ENCODE results near the gene PDIA6.

PDIA6 gene, protein sequence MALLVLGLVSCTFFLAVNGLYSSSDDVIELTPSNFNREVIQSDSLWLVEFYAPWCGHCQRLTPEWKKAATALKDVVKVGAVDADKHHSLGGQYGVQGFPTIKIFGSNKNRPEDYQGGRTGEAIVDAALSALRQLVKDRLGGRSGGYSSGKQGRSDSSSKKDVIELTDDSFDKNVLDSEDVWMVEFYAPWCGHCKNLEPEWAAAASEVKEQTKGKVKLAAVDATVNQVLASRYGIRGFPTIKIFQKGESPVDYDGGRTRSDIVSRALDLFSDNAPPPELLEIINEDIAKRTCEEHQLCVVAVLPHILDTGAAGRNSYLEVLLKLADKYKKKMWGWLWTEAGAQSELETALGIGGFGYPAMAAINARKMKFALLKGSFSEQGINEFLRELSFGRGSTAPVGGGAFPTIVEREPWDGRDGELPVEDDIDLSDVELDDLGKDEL

DNA sequence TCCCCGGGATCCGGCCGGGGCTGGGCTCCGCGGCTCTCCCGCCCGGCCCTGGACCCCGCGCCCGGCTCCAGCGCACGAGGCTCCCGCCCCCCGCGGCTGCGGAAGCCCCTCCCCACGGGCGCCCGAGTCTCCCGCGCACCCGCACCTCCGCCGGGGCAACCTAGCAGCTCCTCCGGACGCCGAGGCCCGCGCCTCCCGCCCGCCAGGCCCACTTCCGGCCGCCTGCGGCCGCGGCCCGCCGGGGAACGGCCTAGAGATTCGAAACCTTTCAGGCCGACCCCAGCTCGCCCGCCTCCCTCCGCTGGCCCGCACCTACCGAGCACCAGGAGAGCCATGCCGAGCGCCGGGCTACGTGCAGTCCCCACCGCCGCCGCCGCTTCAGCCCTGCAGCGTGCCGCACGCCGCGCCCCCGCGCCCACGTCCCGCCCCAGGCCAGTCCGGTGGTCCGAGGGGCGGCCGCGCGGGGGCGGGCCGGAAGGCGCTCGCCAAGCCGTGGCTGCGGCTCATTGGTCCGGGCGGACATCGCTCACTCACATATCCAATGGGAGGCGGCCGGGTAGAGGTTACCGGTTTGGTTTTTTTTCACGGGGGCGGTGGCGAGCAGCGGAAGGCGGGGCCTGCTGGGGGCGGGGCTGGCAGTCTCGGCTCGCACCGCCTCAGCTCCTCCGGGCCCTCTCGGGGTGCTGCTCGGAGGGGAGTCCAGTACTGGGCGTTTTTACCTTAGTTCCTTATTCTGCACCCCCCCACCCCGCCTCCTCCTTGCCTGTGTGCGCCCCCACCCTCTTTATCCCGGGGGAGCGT, at the start of gene PDIA6:
Gene PDIA6 (minus strand): TSS at position 424 of the 801 bp plus-strand sequence. CDS start 89 bp downstream, at position 335.
- peak; percentile 88 to 93 (median 93) for DNase-seq (ENCODE audit: low read depth in 3 of 3)

DNA sequence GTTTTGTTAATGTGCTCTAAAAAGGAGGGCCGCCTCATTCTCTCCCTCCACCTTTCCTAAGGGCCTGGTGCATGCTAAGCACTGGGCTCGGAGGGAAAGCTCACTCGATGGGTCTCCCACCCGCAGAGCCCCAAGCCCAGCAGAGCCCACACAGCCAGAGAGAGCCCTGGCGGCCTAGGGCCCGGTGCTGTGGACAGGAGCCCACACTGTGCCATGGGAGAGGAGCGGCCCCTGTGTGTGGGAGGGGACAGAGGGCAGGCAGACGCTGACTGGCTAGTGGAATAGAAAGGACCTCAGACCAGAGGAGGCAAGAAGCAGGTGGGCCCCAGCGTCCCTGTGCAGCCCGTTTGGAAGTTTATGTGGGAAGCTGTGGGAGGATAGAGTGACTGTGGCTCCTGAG, 49.7 kb upstream of the PDIA6 start:
- DNase-seq (ENCODE audit: low read depth in 3 of 3) = no peak

DNA sequence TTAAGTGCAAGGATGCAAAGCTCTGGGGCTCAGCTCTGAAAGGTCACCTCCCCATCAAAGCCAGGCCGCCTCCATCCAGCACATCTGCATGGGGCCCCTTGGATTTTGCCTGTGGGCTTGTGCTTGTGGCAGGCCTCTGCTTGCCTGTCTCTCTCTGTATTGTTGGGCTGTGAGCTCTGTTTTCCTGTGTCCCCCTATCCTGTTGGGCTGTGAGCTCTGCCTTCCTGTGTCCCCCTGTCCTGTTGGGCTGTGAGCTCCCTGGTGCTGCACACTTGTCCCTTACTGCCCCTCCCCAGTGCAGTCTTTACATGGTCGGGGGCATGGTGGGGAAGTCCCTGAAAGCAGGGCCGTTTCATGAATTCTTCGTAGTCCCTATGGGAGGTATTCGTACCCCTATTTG, 49.2 kb upstream of the PDIA6 start:
- no peak for DNase-seq (ENCODE audit: low read depth in 3 of 3)

DNA sequence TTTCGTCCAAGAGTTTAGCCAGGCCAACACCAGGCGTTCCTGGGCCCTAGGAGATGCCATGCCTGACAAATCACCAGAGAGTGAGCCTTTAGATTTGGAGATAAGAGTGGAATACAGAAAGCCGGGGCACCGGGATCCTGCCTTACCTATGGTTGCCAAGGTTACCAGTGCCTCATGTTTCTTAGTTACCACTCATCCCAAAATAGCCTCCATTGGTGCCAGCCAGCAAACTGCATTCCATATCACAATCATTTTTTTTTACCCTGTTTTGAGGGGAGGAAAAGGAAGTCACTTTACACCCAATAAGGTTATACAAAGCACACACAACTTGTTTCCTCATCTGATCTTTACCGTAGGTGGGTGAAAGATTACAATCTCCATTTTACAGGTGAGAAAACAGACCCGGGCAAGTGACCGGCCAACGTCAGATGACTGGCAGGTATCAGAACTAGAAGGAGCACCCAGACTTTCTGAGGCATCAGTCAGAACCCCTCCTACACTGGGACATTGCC, 48.3 kb upstream of the PDIA6 start:
- no peak for DNase-seq (ENCODE audit: low read depth in 3 of 3)

DNA sequence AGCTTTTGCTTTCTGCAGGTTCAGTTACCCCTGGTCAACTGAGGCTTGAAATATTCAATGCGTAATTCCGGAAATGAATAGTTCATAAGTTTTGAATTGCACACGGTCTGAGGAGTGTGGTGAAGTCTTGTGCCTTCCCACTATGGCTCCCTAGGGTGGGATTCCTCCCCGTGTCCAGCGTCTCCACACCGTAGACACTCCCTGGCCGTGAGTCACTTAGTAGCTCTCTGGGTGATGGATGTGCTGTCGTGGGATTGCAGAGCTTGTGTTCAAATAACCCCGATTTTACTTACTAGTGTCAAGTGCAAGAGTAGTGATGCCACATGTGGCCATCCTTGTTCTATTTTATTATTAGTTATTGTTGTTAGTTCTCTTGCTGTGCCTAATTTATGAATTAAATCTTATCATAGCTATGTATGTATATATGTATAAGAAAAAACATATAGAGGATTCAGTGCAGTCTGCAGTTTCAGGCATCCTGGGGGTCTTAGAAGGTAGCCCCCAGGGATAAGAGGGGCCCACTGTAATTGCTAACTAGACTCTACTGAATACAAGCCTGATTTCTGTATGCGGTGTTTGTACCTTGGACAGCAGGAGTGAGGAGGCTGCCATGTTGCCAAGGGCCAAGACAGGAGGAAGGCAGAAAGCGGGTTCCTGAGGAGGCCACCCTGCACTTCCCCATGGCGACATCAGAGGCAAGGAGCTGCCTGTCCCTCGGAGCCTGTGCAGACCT, 47.7 kb upstream of the PDIA6 start:
- no peak for DNase-seq (ENCODE audit: low read depth in 3 of 3)

DNA sequence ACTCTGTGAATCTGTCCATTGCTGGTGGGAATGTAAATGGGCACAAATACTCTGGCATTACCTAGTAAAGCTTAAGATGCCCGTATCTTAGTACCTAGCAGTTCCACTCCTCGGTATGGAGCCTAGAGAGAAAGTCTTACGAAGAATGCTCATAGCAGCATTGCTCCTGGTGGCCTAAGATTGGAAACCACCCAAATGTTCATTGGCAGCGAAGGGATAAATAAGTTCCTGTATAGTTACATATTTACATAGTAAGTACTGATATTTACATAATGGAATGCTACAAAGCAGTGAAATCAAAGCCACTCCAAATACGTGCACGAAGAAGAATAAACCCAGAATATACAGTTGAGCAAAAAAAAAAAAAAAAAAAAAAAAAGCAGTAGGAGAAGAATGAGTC, 46.7 kb upstream of the PDIA6 start:
- DNase-seq (ENCODE audit: low read depth in 3 of 3) = no peak

DNA sequence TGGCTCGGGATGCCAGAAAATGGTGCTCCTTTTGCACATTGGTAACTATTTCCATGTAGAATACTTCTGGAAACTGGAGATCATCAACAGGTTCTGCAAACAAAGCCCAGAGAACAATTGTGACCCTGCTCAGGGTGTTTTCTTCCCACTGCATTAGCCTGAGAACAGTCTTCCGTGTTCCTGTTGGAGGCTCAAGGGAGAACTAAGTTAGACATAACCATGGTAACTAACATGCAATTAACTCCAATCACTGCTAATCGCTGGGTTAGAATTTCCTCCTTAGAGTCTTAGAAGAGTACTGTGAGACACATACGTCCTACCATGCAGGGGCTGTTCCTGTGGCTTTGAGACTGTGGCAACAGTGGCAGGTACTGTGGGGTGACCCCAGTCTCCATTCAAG, 36.0 kb upstream of the PDIA6 start:
- DNase-seq (ENCODE audit: low read depth in 3 of 3) = no peak

DNA sequence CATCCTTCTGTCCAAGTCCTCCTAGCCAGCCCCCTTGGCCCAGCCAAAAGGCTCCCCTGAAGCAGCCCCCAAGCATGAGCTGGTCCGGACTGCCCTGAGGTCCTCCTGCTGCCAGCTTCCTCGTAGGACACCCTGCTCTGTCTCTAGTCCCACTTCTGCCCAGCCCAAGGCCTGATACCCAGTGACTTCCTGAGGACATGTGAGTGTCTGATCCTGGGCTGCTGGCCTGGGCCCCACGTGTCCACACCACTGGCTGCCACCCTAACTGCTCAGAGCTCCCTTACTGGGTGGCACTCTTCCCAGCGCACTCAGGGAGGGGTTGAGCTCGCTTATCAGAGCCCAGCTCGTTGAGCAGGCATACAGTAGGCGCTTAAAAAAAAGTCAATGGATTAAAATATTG, 34.4 kb upstream of the PDIA6 start:
- DNase-seq (ENCODE audit: low read depth in 3 of 3) = no peak

DNA sequence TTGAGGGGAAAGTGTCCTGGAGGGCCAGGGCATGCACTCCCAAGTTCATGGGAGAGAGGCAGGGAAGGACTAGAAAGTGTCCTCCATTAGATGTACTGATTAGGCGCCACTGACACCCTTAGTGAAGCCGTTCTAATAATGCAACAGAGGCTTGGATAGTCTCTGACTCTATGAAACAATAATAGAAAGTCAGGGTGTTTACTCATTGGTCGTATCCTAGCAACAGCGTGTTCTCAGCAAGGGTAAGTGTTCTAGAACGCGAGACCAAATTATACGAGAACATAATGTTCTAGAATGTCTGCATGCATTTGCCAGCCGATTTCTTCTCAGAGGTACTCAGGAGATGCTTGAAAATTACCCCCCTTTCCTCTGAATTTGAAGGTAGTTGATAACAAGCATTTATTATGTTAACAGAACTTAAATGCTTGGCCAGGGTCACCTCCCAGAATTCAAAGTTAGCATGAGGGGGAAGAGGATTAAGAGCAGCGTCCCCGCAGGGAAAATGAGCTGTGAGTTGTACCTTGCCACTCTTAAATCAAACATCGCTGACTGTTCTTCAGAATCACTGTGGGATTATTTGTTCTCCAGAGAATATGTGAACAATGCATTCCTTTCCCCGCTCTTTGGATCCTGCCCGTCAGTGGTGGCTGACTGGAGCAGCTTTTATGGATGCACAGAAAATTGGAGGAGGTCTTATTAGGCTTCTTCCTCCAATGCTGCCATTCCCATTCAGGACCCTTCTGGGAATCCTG, 33.7 kb upstream of the PDIA6 start:
- no peak for DNase-seq (ENCODE audit: low read depth in 3 of 3)

DNA sequence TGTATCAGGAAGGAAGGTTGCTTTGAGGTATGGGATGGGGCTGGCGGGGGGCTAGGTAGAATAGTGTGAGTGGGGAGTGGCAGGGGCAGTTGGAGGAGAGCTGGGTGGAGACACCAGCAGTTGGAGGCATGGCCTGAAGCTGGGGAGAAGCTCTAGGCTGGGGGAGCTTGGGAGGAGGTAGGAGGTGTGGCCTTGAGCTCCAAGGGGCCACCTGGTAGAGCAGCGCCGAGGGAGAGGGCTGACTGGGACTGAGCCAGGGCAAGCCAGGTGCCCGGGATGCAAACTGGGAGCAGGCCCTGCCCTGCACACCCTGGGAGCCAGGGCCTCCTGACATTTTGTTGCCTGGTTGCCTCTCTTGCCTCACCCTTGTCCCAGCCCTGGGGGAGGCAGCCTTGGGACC, 33.1 kb upstream of the PDIA6 start:
- DNase-seq (ENCODE audit: low read depth in 3 of 3) = no peak

DNA sequence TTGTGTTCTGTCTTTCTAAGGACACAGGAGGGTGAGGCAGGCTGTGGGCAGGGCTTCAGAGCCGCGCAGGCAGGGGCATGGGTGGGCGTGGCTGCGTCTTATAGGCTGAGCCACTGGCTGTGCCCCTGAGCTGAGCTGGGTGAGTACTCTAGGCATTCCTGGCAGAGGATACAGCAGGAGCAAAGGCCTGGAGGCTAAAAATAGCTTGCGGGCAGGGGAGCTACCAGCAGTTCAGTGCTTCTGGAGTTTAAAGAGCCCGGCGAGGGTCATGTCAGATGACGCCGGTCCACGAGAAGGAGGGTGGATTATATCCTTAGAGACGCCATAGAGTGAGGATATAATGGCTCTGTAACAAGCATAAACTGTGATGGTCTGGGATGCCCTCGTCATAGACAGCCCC, 31.5 kb upstream of the PDIA6 start:
- DNase-seq (ENCODE audit: low read depth in 3 of 3) = no peak

DNA sequence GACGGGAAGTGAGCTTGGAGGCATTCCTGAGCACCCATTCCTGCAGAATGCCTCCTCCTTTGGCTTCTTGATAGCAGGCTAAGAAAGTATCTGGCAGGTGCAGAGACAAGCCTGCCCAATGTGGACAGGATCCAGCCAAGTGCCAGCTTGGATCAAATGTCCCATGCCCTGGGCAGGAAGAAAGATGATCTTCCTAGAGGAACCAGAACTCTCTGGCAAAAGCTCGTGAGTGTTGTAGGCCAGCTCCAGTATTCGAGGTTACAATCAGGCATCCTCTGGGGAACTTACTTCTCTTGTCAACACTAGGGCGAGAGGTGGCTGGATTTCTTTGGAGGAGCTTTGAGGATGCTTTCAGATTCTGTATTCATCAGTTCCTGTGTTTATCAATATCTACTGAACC, 29.9 kb upstream of the PDIA6 start:
- DNase-seq (ENCODE audit: low read depth in 3 of 3) = no peak

DNA sequence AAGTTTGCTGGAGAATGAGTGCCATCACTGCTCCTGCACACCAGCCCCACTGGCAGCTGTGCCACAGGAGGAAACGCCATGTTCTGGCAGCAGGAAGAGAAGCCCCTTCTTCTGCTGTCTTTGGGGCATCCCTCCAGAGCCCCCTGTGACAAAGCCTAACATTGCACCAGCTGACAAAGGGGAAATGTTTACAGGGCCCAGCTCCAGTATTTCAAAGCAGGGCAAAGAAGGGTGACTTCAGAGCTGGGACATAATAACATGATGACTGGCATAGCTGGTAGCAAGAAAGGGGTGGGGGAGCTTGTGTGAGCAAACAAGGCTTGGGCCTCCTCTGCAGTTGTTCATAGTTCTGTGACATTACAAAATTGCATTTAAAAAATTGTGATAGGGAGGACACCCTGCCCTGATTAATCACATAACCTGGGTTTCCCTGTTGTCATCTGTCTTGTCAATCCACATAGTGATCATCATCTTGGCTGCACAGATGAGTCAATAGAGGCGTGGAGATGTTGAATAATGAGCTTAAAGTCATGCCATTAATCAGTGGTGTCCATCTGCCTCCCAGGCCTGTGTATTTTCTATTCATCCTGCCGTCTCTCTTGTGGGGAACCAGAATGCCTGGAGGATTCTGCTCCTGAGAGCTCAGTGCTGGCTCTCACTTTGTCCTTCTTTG, 29.1 kb upstream of the PDIA6 start:
- no peak for DNase-seq (ENCODE audit: low read depth in 3 of 3)

DNA sequence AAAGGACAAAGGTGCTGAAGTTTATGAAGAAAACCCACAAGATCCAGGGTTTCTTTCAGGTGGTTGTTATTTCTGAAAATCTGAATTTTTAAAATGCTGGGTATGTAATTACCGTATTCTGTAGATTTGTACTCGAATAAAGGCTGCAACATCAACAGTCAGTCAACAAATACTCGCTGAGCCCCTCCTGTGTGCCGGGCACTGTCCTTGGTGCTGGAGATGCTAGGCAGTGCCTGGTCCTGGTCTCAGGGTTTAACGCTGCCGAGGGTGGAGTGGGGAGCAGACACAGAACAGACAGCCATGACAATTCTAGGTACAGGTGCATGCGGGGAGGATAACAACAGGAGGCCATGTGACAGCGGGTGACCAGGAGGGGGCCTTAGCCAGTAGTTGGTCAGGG, 27.2 kb upstream of the PDIA6 start:
- no peak for DNase-seq (ENCODE audit: low read depth in 3 of 3)

DNA sequence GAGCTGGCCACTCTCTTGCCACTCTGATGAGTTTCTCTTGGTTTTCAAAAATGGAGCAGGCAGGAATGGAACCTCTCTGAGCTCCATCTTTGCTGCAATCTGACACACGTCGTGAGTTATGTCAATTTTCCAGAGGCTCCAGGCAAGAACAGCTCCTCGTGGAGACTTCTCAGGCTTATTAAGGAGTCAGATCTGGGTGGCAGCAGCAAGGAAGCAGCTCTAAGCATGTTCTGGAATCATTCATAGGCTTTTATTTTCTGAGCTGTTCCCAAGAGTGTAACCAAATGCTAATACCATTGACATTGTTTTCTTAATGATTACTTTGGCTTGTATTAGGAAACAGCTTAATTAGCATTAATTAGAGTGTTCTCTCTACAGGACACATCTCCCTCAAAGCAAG, 26.1 kb upstream of the PDIA6 start:
- no peak for DNase-seq (ENCODE audit: low read depth in 3 of 3)

DNA sequence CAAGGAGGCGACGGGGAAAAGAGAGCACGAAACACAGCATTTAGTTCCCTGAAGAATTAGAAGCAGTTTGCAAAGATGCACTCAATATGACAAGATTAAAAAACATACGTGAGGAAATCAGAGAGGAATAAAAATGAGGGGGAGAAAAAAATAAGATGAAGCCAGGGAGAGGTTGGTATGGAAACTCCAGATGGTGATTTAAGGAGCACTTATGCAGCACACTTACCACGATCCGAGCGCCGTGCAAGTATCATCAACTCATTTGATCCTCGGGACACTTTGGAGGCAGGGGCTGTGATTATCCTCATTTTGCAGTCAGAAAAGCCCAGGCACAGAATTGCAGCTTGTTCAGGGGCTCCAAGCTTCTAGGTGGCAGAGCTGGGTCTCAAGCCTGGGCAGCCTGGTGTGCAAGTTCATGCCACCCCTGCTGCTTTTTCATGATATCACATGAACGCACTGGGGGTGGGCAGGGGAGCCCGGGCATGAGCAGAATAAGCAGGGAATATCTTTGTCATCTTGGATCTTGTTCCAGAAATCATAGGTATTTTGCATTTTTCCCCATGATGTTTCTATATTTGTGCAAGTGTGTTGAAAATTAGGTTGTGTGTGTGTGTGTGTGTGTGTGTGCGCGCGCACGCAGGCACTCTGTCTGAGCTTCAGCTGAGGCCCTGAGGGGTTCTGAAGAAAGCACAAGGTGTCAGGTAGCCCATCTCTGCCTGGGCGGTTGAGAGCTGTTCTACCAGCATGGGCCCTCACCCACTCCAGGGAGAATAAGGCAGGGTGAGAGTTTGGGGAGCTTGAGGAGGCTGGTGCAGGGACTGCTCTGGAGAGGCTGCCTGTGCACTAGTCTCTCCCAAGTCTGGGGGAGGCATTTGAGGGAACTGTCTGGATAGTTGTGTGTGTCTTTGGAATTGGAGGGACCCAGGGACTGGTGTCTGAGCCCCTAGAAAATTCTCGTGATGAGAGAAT, 25.0 kb upstream of the PDIA6 start:
- DNase-seq (ENCODE audit: low read depth in 3 of 3) = no peak

DNA sequence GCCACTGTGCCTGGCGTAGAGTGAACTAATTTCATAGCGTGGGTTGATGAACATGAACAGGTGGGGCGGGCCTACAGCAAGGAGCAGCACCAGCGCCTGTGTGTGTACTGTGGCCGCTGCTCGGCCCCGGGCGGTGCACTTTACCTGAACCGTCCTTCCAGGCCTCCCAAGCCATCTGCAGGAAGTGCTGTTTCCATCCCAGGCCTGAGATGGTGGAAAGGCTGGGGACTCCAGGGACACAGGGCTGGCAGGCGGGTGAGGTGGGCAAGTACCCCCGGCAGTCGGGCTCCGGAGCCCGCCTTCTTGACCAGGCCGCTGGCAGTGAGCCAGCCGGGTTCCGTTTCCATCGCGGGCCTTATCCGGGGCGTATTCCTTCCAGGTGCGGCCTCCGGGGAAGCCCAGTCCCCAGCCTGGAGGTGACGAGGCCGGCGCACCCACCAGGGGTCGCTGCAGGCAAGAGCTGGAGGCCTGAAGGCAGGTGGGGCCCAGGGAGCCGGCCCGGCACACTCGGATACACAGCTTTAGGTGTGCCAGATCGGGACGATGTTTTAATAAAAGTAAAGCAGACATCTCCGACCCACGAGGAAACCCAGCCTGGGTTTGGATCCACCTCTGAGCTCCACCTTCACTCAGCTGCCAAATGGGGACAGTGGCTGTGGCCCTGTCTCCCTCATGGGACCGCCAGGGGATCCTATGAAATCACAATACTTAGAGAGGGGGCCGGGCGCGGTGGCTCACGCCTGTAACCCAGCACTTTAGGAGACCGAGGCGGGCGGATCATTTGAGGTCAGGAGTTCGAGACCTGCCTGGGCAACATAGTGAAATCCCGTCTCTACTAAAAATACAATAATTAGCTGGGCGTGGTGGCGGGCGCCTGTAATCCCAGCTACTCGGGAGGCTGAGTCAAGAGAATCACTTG, 22.7 kb upstream of the PDIA6 start:
- peak; percentile 66 to 84 (median 76) for DNase-seq (ENCODE audit: low read depth in 3 of 3)

DNA sequence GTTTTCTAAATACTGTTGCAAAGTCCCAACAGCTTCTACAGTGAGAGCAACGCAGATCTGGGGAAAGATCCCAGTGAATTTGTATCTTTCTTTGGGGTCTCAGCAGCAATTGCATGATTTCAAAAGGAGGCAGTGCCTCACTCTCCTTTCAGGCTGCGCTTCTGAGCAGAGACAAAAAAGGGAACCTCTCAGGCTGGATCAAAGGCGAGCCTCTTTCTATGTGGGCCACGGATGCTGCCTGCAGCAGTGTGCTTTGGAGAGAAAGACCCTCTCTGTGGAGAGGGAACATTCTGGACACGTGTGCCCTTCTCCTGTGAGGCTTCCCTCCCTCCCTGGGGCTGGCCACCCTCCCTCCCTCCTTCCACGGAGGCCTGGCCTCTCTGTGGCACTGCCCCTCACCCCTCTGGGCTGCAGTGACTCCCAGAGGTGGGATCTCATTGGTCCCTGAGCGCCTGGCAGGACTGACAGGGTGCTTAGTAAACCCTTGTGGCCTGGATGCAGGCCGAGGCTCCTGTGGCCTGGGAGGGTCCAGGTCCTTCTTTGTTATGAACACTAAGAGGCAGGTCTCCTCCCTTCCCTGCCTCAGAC, 21.6 kb upstream of the PDIA6 start:
- no peak for DNase-seq (ENCODE audit: low read depth in 3 of 3)
